Activated naive CD8-positive, alpha-beta T cell treated with anti-CD3 and anti-CD28 coated beads, Interleukin-2, amount 10 ng/mL, durations not matched to agents 7 days and 5 days (primary cell): ENCODE results near the gene MEF2A. TPM values are rescaled to one million over a fixed set of nuclear protein-coding genes. Genes with fewer than 3 reads are reported as not detected.

ENCODE experiments used
- ATAC-seq: fragments of 150-1000 bp; cut with Tn5 transposase; one replicate; pipeline ENCODE4 v1.10.0; 2021; ENCODE audit warnings: low read depth, moderate library complexity
- POLR2A ChIA-PET: fragments of 350-600 bp; sonication (Branson Sonifier 250); formaldehyde crosslinking; loops from one replicate; lab custom pipeline; 2021; ENCODE audit warnings: antibody characterized with exemption; lab: Charles Lee
- DNase-seq: peaks from one replicate; pipeline ENCODE4 v3.0.0; 2021
- H3K27ac Mint-ChIP-seq: one replicate; pipeline ENCODE4 v1.8.0; 2022; ENCODE audit warnings: mild to moderate bottlenecking, mixed read lengths
- H3K27me3 Mint-ChIP-seq: one replicate; pipeline ENCODE4 v1.8.0; 2022; ENCODE audit warnings: mild to moderate bottlenecking, moderate library complexity, mixed read lengths
- H3K36me3 Mint-ChIP-seq: one replicate; pipeline ENCODE4 v1.8.0; 2021; ENCODE audit warnings: mild to moderate bottlenecking, mixed read lengths
- H3K4me1 Mint-ChIP-seq: one replicate; pipeline ENCODE4 v1.8.0; 2021; ENCODE audit warnings: mixed read lengths
- H3K4me3 Mint-ChIP-seq: one replicate; pipeline ENCODE4 v1.8.0; 2022; ENCODE audit warnings: mild to moderate bottlenecking, moderate library complexity, mixed read lengths
- H3K9me3 Mint-ChIP-seq: one replicate; pipeline ENCODE4 v1.8.0; 2021; ENCODE audit warnings: mixed read lengths
- total RNA-seq, 2 experiments: library from RNA; stranded (reverse); gene quantifications; one replicate each; pipeline ENCODE4 v1.2.3, GENCODE V29; 2021

MEF2A gene
- total RNA-seq, 2 experiments from 2014 or later, result 29.0 to 31.8 TPM

DNA sequence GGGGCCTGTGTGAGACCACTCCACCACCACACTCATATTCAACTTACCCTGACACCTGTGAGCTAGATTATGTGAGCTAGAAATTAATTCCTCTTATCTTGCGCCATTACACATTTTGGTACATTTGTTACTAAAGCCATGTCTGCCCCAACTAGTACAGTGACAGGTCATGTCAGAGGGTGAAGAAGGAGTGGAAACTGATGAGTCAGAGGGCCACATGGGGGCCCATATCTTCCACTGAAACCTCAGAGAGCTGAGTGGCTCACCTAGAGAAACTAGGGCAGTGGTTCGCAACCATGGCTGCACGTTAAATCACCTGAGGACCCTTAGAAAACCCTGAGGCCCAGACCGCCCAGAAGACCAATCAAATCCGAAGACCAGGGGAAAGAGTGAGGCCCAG, 15.7 kb upstream of the MEF2A start:
- Mint-ChIP-seq H3K9me3 (peaks cover 6% of the 10 kb centered on the region), H3K27ac (no peak overlapping the region), H3K4me3 (no peak overlapping the region), H3K4me1 (peaks cover 5% of the 10 kb centered on the region), H3K27me3 (peaks cover 2% of the 10 kb centered on the region), H3K36me3 (no peaks in the 10 kb centered on the region)
- no peak for DNase-seq
- no peak for ATAC-seq
- POLR2A ChIA-PET, result no interaction called here

DNA sequence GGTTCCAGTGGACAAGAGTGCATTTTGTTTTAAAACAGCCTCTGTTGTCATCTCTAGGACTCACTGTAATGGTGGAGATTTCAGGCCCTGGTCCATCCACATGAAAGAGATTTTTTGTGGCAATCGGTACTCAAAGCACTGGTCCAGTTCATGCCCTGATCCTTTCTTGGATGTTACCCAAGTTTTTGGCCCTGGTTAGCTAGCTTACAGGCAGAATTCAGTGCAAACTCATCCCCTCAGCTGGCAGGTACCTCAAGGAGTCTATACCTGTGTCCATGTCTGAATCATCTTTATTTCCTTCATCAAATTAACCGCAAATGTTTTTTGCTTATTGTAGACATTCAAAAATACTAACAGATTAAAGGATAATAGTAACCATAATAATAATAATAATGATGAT, 13.7 kb upstream of the MEF2A start:
- POLR2A ChIA-PET, result no interaction called here
- no peak overlapping the region for H3K4me3 Mint-ChIP-seq
- DNase-seq (no peak), ATAC-seq (no peak)
- no peak overlapping the region for H3K27ac Mint-ChIP-seq
- H3K9me3 Mint-ChIP-seq, result peaks cover 6% of the 10 kb centered on the region
- H3K36me3 Mint-ChIP-seq, result no peaks in the 10 kb centered on the region
- H3K4me1 Mint-ChIP-seq, result peaks cover 5% of the 10 kb centered on the region
- peaks cover 2% of the 10 kb centered on the region for H3K27me3 Mint-ChIP-seq

DNA sequence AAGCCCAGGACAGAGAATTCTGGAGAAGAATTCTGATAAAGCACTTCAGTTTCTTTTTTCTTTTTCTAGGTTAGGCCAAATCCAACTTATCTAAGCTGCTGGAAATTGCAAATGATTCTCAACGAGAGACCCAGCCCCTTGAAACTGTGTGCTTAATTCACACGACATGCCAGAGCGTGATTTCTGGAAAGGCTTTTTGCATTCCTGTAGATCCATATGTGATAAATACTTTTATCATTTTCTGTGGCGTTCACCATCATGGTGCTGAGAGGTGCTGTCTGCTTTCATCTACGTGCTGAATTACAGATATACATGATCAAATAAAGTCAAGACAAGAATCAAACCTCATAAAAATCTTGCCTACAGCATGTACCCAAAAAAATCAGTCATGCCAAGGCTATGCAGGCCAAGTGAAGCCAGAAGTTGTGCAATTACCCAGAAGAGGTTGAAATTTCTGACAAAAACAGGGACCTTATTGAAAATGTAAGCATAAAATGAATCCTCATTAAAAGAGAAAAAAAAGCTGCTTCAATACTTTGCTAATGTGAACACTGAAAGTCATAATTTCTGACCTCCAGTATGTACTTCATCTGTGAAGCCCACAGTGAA, 10.8 kb upstream of the MEF2A start:
- no peak for DNase-seq
- Mint-ChIP-seq H3K9me3 (peaks cover 1% of the 10 kb centered on the region), H3K4me3 (no peak overlapping the region), H3K4me1 (peaks cover 4% of the 10 kb centered on the region), H3K27me3 (peaks cover 5% of the 10 kb centered on the region), H3K36me3 (no peaks in the 10 kb centered on the region), H3K27ac (no peak overlapping the region)
- ATAC-seq, result no peak
- POLR2A ChIA-PET, result no interaction called here

DNA sequence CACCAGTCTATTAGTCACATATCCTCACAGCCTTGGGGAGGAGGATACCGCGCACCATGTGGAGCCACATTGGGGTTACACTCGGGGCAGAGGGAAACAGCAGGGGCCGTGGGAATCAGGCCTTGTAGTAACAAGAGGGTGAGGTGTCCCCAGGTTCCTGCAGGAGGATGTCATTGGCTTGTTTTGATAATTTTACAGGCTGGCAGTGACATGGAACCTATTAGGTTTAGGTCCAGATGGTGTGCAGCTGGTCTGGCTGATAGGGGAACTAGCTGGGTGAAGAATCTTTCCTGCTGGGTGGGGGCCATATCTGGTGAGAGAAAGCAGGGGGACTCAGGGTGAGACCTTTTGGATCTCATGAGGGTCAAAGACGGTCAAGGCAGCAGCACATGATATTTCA, 9.8 kb upstream of the MEF2A start:
- Mint-ChIP-seq H3K27me3 (peaks cover 12% of the 10 kb centered on the region), H3K9me3 (no peaks in the 10 kb centered on the region), H3K4me3 (no peak overlapping the region), H3K27ac (no peak overlapping the region), H3K4me1 (no peaks in the 10 kb centered on the region), H3K36me3 (no peaks in the 10 kb centered on the region)
- no peak for ATAC-seq
- DNase-seq, result no peak
- POLR2A ChIA-PET, result no interaction called here

DNA sequence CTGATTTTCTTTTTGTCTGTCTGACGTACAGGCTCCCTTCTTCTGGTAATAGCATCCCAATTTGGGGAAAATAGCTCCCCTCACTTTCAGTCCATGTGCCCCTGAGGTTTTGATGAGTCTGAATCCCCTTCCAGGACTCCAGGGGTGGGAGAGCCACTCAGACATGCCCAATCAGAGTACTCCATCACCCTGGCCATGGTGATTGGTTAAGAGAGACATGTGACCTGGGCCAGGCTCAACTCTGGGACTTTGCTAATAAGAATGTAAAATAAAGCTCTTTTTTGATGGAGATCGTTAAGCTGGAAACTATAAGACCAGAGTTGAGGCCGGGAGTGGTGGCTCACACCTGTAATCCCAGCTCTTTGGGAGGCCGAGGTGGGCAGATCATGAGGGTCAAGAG, 9.2 kb upstream of the MEF2A start:
- H3K4me1 Mint-ChIP-seq, result no peaks in the 10 kb centered on the region
- no peaks in the 10 kb centered on the region for H3K9me3 Mint-ChIP-seq
- DNase-seq, result no peak
- H3K27ac Mint-ChIP-seq, result no peak overlapping the region
- H3K4me3 Mint-ChIP-seq, result no peak overlapping the region
- no peaks in the 10 kb centered on the region for H3K36me3 Mint-ChIP-seq
- ATAC-seq, result no peak
- H3K27me3 Mint-ChIP-seq, result peaks cover 12% of the 10 kb centered on the region
- POLR2A ChIA-PET, result no interaction called here

DNA sequence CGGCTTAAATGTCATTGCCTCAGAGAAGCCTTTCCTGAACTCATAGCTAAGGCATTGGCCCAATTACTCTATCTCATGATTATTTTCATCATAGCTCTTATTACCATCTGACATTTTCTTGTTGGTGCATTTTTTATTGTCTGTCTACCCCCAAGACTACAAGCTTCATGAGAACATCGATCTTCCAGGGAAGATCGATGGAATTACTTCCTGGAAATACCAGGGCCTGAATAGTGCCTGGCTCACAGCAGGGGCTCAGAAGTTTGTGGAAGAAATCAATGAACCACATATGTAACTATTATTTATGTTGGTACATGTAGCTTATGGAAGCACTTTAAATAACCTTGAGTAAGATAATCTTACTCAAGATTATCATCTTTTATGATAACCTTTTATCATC, 7.7 kb upstream of the MEF2A start:
- Mint-ChIP-seq H3K27ac (no peak overlapping the region), H3K4me1 (peaks cover 6% of the 10 kb centered on the region), H3K9me3 (no peaks in the 10 kb centered on the region), H3K36me3 (no peaks in the 10 kb centered on the region), H3K4me3 (no peak overlapping the region), H3K27me3 (peaks cover 12% of the 10 kb centered on the region)
- ATAC-seq, result no peak
- POLR2A ChIA-PET, result no interaction called here
- DNase-seq, result no peak

DNA sequence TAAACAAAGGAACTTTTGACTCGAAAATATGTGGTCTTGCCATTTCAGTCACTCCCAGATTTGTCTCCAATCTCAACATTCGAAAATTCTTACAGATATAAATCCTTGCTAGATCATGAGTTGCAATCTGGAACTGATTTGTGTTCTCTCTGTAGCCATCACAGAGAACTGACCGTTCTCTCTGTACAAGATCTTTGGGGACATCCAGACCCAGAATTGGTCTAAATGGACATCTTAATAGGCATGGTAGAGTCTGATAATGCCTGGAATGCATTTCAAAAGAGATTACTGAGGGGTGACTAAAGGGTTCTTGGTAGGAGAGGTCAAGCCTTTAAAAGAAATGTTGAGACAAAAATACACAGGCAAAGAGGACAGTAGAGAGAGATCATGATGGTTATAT, 7.2 kb upstream of the MEF2A start:
- no peak overlapping the region for H3K27ac Mint-ChIP-seq
- no peaks in the 10 kb centered on the region for H3K36me3 Mint-ChIP-seq
- no peak overlapping the region for H3K4me3 Mint-ChIP-seq
- peaks cover 12% of the 10 kb centered on the region for H3K27me3 Mint-ChIP-seq
- no peak for ATAC-seq
- POLR2A ChIA-PET, result no interaction called here
- H3K4me1 Mint-ChIP-seq, result peaks cover 9% of the 10 kb centered on the region
- H3K9me3 Mint-ChIP-seq, result no peaks in the 10 kb centered on the region
- no peak for DNase-seq

DNA sequence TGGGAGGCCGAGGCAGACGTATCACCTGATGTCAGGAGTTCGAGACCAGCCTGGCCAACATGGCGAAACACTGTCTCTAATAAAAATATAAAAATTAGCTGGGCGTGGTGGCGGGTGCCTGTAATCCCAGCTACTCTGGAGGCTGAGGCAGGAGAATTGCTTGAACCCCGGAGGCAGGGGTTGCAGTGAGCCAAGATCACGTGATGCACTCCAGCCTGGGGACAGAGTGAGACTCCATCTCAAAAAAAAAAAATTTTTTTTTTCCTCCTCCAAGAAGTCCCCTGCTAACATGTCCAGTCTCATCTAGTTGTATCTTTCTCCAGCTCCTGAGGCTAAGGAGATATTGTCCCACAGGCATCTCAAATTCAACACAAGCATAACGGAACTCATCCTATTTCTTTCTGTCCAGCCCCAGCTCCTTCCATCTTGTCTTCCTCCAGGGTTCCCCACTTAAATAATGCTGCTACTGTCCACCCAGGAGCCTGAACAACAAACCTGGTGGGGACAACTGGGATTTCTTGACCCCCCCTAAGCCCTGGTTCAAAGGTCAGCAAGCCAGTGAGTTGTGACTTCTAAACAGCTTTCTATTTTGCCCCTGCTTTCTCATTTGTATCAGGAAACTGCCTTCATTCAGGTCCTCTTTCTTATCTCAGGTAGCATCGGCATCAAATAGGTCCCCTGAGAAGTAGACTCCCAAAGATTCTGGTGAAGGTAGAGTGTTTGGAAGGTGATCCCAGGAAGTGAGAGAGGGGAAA, 4.1 kb upstream of the MEF2A start:
- Mint-ChIP-seq H3K4me1 (peaks cover 19% of the 10 kb centered on the region), H3K9me3 (no peaks in the 10 kb centered on the region), H3K27ac (no peak overlapping the region), H3K27me3 (peaks cover 12% of the 10 kb centered on the region), H3K36me3 (no peaks in the 10 kb centered on the region), H3K4me3 (no peak overlapping the region)
- POLR2A ChIA-PET, result no interaction called here
- ATAC-seq, result no peak
- no peak for DNase-seq

DNA sequence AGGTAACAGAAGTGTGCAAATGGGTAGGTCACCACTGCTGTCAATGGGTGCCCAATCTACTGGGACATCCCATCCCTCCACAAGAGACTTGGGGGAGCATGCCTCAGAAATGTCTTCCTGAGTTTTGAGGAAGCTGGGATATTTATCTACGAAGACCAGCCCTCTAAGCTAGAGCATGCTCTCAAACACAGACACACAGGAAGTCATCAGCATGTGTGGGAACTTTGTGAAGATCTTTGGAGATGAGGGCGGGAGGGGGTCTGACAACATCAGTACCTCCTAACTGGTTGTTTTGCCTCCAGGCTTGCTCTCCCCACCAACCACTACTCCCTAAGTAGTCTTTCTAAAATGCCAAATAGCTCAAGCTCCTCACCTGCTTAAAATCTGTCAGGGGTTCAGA, 3.5 kb upstream of the MEF2A start:
- POLR2A ChIA-PET, result no interaction called here
- no peak for ATAC-seq
- peaks cover 19% of the 10 kb centered on the region for H3K4me1 Mint-ChIP-seq
- H3K9me3 Mint-ChIP-seq, result no peaks in the 10 kb centered on the region
- no peaks in the 10 kb centered on the region for H3K36me3 Mint-ChIP-seq
- H3K27ac Mint-ChIP-seq, result no peak overlapping the region
- no peak for DNase-seq
- no peak overlapping the region for H3K4me3 Mint-ChIP-seq
- peaks cover 12% of the 10 kb centered on the region for H3K27me3 Mint-ChIP-seq

DNA sequence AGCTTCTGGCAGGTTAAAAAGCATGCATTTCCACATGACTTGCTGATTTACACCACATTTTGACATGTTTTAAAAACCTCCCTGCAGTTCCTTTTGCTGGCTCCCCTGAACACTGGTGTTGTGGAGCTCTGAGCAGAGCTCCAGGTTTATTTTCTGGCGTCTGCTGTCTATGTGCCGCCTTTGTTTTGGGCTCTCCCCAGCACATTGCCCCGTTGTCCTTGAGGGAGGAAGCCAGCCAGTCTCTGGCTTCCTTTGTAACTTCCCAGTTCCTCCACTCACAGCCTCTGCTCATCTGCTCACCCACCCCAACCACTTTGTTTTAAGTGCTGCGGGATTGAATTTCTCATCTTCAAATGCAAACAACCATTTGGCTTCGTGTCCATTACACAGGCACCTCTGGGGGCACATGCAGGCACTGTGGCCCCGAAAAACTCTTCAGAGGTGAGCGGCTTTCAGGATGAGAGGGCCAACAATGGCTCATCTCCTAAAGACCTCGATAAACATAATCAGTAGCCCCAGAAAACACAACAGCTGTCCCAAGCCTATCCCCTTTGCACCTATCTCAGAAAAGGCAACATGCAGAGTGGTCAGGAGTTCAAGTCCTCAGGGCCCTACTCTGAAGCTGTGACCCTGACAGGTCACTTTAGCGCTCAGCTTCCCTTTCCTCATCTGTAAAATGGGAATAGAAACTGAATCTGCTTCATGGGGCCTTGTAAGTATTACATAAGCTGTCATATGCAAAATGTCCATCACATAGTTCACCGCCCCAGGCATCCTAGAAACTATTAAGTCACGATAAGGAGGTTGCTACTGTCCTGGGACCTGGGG, 1.3 kb upstream of the MEF2A start:
- Mint-ChIP-seq H3K27me3 (peaks cover 9% of the 10 kb centered on the region), H3K4me1 (peaks cover 29% of the 10 kb centered on the region), H3K36me3 (no peaks in the 10 kb centered on the region), H3K9me3 (no peaks in the 10 kb centered on the region), H3K27ac (peak overlapping the region; percentile 30), H3K4me3 (peak overlapping the region; percentile 59)
- POLR2A ChIA-PET, result interaction anchor here (1.2 to 2.2 kb wide), 2 partner anchors 87 to 313 kb away, joined by 4 to 7 read pairs; partner anchors contain the start of gene LRRC28
- no peak for DNase-seq
- no peak for ATAC-seq

DNA sequence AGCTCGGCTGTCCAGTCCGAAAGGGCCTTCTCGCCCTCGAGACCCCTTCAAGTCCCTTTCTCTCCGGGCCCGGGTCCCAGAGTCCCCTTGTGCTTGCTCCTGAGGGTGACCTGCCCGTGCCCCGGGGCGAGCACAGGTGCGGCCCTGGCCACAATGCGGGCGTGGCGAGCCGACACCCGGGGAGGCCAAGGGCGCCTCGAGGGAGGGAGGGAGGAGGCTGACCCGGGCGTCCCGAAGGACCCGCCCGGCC, 810 bp upstream of the MEF2A start:
- Mint-ChIP-seq H3K36me3 (no peaks in the 10 kb centered on the region), H3K4me3 (peak overlapping the region; percentile 59), H3K27ac (peak overlapping the region; percentile 30), H3K9me3 (no peaks in the 10 kb centered on the region), H3K27me3 (peaks cover 7% of the 10 kb centered on the region), H3K4me1 (peaks cover 29% of the 10 kb centered on the region)
- ATAC-seq (no peak), DNase-seq (no peak)
- POLR2A ChIA-PET, result interaction anchor here (0.7 to 2.8 kb wide), 7 partner anchors 52 to 313 kb away, joined by 3 to 14 read pairs (median 4); partner anchors contain the start of gene LRRC28

DNA sequence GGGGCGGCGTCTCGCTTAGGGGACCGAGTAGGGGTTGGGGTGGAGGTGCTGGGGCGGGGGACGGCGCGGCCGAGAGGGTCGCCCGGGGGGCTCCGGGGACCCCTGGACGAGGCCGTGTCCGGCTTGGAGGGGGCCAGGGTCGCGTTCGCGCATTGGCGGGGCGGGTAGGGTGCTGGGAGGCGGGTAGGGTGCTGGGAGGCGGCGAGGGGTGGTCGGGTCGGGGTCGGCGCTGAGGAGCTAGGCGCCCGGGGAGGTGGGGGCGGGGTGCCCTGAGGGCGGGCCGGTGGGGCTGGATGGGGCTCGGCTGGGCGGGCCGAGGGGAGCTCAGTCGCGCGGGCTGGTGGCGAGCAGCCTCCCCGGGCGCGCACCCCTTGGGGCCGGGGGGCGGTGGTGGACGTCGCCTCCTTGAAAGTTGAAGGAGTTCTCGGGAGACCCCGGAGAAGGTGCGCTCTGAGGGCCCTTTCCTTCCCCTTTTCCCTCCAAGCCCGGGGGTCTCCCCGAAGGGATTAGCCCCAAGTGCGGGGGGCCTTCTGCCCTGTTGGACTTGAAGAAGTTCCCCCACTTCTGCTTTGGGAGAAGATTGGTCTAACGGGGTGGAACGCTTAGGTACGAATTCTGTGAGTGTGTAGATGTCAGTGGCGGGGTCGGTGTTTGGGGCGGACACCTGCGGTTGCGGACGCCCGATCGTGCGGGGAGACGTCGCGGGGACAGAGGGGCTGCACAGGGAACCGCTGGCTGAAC, 543 bp downstream of the MEF2A start:
- no peaks in the 10 kb centered on the region for H3K36me3 Mint-ChIP-seq
- H3K4me3 Mint-ChIP-seq, result peak overlapping the region; percentile 96
- H3K27me3 Mint-ChIP-seq, result no peaks in the 10 kb centered on the region
- H3K4me1 Mint-ChIP-seq, result peaks cover 29% of the 10 kb centered on the region
- no peaks in the 10 kb centered on the region for H3K9me3 Mint-ChIP-seq
- ATAC-seq (peak; percentile 9), DNase-seq (peak; percentile 57)
- H3K27ac Mint-ChIP-seq, result peak overlapping the region; percentile 95
- POLR2A ChIA-PET, result interaction anchor here (0.7 to 2.9 kb wide), 17 partner anchors 12 to 315 kb away, joined by 3 to 14 read pairs (median 3); partner anchors contain the start of gene LRRC28
